GM12864 (cell line): ENCODE results near the gene ADPRM.

Source experiments
- DNase-seq: peaks from one replicate; pipeline ENCODE4 v3.0.0-alpha.2; 2011; ENCODE audit warnings: low read depth
- H3K4me3 ChIP-seq: 2 replicates; pipeline ENCODE4 v1.5.1; 2011; ENCODE audit warnings: mild to moderate bottlenecking, low read depth, low read length, control low read depth
- CTCF ChIP-seq: IDR thresholded peaks from 2 replicates; pipeline ENCODE4 v1.5.1; 2011; ENCODE audit warnings: low read depth, mild to moderate bottlenecking, moderate library complexity, low read length, control low read depth, inconsistent platforms; ENCODE audit errors: missing control alignments

ADPRM gene

GRCh38 chr17:10653987-10654386 is 43.4 kb upstream of the ADPRM start:
- no peak for TF ChIP-seq CTCF
- DNase-seq: no peak
- H3K4me3 ChIP-seq: no peak overlapping the region

- TF ChIP-seq CTCF: no peak
- H3K4me3 ChIP-seq: no peak within 1 kb of the TSS
- DNase-seq: no peak
These were observed 40.2 kb upstream of the ADPRM start, which contains the start of gene MYH3 for GRCh38 chr17:10657148-10657547. Gene MYH3 (minus strand): TSS chr17:10657309. CDS start chr17:10655064, 2,245 bp downstream.

GRCh38 chr17:10657879-10658278 is 39.5 kb upstream of the ADPRM start:
- H3K4me3 ChIP-seq: no peak overlapping the region
- DNase-seq: no peak
- no peak for TF ChIP-seq CTCF

GRCh38 chr17:10661437-10661836 is 36.0 kb upstream of the ADPRM start:
- no peak for TF ChIP-seq CTCF

GRCh38 chr17:10663231-10663630 is 34.2 kb upstream of the ADPRM start:
- TF ChIP-seq CTCF: no peak
- no peak overlapping the region for H3K4me3 ChIP-seq
- no peak for DNase-seq

More at GRCh38 chr17:10661437-10661836, 36.0 kb upstream of the ADPRM start:
- no peak overlapping the region for H3K4me3 ChIP-seq
- no peak for DNase-seq

GRCh38 chr17:10664571-10664970 is 32.8 kb upstream of the ADPRM start:
- H3K4me3 ChIP-seq: no peak overlapping the region
- no peak for TF ChIP-seq CTCF
- no peak for DNase-seq

GRCh38 chr17:10666906-10667305 is 30.5 kb upstream of the ADPRM start:
- H3K4me3 ChIP-seq: no peak overlapping the region
- no peak for TF ChIP-seq CTCF
- DNase-seq: no peak
